HG03520 (cell line): ENCODE data around the gene FMNL2.
"Not testable (repeated sequence)": the region's sequence is repeated elsewhere in the genome, so short reads cannot be mapped to it uniquely, and the experiment has no call there.

Experiments used
- ATAC-seq: cut with Tn5 transposase; IDR thresholded peaks from one replicate; pipeline ENCODE4 v1.9.1; 2021; ENCODE audit warnings: mild to moderate bottlenecking, moderate library complexity; ENCODE audit not compliant: unreplicated experiment

The FMNL2 gene

DNA sequence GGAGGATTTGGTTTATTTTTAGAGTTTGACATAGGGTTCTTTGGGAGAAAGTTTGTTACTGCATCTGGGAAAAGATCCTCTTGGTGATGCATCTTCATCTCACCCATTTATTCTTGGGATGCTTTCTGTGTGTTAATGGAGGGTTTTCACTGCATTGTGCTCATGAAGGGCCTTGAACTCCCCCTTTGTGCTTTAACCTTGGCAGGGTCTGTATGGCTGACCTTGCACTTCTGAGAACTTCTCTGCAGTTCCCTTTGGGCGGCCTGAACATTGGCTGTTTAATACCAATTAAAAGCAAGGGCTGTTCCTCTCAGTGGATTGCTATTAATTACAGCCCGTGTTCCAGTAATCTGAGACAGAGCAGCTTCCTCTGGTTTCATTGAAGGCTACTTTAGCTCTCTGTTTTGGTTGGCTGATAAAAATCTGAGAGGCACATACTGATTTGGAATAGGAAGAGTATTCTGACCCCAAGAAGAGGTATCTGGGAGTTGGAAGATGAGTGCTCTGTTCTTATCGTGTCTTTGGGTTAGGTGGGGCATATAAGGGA, 37.5 kb downstream of the FMNL2 start:
- no peak for ATAC-seq

DNA sequence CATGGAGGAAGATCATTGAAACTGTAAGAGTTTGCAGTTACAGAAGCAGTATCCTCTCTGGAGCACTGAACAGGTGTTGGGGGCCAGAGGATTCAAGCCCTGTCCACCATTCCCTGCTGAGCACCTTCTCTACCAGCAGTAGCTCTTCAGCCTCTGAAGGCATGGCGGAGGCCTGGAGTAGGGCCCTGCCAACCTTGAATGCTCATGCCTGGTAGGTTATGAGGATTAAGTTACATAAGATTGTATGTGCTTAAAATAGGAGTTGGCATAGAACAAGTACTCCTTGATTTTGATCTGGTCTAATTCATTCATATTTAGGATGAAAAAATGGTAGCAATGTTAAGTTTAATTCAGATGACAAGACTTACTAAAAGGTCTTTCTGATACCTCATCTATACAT, 40.2 kb downstream of the FMNL2 start:
- no peak for ATAC-seq

DNA sequence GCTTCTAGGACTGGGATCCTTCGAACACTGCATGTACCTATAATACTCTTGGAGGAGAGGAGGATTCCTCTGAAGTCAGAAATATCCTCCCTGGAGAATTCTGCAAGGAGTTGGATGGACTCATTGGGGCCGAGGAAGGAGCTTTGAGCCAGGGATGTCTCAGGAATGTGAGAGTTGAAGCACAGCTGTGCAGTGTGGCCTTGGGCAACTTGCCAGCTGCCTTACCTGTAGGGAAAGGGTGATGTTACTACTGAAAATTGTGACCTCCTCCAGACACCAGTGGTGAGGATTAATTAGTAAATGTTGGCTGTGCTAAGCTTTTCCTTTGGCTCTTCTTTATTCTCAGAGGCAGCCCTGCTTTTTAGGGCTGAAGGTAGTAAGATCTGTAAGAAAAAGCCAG, 41.4 kb downstream of the FMNL2 start:
- ATAC-seq = no peak

DNA sequence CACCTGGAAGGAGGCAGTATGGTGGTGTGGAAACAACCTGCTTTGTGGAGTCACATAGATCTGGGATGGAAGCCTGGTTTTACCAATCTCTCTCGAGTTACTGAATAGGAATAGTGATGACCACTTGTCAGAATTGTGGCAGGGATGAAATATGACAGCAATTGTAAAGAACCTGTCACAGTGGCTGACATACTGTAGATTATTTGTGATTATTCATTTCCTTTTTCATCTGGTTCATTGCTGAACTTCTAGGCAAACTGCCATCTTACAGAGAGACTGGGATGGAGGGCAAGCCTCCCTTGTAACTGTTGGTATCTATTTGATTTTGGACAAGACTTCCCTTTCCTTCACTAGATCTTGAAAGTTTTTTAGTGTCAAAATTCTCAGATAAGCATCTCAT, 42.0 kb downstream of the FMNL2 start:
- no peak for ATAC-seq

DNA sequence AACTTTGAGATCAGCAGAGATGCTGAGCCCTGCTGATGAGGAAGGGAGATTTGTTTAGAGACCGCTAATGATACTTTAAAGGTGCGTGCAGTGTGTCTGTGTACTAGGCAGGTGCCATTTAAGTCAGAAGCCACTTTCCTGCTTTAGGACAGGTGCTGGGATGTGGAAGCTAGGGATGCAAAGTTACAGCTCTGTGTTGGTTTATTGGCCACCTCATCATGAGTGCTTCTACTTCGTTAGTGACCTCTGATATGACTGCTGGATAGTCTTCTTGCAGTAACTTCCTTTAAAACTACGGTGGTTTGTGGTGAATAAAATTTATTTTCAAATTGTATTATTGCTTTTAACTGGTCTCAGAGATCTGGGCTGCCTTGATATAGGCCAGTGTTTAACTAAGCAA, 44.1 kb downstream of the FMNL2 start:
- ATAC-seq = no peak

DNA sequence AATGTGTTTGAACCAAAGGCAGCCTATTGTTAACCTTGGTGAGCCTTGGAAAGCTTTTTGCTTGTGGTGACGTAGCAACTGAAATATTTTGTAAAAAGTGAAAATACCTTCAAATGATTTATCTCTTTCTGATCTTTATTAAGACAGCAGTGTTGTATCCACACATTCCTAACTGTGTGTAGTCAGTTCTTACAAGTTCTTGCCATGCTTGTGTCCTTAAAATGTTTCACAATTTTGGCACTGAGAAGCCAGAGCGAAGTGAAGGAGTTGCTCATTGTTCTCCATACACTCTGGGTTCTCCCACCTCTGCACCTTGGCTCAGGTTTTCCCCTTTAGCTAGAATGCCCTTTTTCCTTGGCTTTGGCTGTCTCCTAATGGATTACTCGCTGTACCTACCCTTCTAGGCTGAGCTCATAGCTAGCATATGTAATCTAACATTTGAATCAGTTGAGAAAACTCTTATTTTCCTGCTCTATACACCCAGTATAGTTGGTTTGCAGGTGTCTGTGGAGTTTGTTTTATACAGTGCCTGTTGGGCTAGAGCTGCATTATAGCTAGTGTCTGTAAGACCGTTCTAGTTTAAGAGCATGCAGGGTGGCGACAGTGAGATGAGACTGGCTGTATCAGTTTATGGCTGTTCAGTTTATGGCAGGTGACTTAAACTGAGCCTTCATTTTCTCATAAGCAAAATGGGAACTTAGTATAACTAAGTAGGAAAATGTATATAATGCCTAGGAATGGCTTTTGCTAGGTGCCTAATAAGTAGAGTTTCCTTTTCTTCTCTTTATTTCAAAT, 45.5 kb downstream of the FMNL2 start:
- no peak for ATAC-seq

DNA sequence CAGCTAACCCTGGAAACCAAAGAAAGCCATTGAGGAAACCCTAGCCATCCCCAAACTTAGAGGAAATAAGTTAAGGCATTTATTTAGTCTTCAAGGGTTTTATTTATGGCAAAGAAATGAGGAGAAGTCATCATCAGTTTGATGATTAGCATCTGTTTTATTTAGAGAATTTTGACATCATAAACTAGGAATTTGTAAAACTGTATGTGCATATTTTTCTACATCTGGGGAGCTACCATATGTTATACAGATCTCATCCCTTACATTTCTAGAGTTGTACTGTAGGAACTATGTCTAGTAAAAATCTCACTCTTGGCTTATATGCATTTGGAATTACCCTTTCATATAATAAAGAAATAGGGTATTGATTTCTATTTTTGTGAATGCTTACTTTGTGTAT, 48.7 kb downstream of the FMNL2 start:
- no peak for ATAC-seq

DNA sequence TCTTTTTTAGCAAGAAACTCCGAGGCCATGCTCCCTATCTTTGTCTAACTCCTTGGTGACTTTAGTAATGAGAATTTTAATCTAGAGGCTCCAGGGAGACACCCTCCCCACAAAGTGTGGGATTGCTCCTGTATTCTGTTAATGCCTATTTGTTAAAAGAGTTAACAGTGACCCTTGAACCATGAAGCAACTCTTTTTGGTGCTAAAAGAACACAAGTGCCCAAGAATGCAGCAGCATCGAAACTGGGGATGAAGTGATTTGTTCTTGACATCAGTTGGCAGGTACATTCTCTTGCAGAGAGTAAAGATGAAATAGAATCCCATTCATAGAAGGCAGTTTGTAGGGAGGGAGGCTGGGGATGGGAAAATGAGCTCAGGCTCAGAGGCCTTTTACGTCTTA, 50.0 kb downstream of the FMNL2 start:
- ATAC-seq = no peak

DNA sequence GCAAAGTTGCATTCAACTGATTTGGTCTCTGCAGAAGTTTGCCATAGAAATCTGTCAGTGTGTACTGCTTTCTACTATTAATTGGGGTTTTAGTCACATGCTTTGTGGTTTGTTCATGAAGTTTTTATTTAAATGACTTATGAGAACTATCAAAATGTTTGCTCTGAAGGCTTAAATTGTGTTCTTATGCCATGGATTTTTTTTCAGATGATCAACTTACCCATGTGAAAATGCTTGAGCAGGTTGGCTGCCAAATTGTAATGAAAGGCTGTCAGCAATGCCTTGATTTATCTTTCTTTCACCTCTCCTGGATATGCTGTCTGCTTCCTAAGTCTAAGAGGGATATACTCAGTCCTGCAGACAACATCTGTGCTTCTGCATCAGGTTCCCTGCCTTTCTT, 50.7 kb downstream of the FMNL2 start:
- ATAC-seq = no peak

DNA sequence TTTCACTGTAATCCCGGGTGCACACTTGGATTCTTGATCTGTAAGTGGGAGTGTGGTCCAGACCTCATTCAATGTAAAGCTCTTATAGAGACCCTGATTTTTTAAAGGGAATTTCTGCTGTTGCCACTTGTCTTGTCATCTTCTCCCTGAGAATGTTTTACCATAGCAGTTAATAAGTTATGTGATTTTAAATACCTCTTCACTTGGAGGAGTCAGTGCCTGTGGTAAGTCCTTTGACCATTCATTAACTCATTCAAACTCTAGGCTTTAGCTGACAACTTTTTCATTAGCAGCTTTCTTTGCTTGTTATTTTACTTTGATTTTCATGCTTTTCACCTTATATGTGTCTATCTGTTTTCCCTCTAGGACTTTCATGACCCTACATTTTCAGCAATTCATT, 51.3 kb downstream of the FMNL2 start:
- ATAC-seq = no peak

DNA sequence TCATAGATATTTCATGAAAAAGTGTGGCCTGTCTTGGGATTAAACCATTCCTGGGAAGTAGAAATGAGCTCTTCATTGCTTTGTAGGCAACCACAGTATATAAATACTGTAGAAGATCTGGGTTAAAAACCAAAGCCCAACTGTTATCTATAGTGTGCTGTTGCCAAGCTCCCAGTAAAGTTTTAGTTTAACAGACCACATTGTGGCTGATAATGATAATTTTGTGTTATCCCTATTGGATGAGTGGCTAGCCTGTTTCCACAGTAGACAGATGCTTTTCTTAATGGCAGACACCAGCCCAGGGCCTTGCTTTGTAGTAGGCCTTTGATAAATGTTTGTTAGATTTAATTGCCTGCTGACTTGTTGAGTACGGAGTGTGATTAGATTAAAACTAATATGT, 52.1 kb downstream of the FMNL2 start:
- no peak for ATAC-seq

DNA sequence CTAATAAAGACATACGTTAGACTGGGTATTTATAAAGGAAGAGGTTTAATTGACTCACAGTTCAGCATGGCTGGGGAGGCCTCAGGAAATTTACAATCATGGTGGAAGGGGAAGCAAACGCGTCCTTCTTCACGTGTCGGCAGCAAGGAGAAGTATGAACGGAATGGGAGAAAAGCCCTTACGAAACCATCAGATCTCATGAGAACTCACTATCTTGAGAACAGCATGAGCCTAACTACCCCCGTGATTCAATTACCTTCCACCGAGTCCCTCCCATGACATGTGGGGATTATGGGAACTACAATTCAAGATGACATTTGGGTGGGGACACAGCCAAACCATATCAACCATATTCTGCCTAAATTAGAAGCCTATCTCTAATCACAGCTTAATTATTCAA, 53.3 kb downstream of the FMNL2 start:
- ATAC-seq = not testable (repeated sequence)

DNA sequence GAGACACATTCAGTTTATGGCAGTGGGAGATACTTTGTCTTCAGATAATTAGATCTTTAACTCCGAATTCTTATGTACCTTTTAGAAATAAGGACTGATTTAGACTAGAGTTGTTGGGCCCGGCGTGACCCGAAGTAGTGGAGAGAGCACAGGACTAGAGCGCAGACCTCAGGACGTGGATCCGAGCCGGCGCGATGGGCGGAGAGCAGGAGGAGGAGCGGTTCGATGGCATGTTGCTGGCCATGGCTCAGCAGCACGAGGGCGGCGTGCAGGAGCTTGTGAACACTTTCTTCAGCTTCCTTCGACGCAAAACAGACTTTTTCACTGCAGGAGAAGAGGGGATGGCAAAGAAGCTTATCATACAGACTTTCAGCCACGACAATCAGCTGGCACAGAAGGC, 54.5 kb downstream of the FMNL2 start:
- ATAC-seq = no peak

DNA sequence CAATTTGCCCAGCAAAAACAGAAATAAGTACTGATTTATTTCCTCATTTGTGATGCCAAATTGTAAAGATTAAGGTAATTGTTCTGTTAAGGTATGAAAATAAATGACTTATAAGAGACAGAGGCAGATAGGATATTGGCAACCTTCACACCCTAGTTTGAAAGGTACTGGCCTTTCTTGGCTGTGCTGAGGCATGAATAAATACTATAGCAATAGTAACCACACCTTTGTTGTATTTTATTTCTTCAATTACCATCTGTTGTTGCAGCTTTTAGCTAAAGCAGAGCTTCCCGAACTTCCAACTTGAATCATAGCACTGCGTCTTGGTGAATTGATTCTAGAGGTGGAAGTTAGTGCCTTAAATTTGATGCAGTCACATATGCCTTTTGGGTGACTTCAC, 55.9 kb downstream of the FMNL2 start:
- ATAC-seq = no peak

DNA sequence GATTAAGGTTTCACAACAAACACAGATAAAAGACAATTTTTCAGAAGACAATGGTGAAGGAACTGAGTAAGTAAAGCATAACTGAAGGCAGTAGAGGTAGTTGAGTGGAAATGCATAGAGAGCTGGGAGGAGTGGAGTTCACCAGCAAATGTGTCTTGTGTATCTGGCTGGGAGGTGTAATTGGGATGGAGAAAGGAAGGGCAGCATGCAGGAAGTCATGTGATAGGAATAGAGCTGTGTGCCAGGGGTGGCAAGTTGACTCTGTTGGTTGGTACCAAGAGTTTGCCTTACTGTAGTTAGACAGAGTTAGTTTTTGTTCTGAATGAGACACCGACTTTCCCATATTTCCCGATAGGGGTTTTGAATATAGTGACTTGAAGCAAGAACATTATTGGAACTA, 56.3 kb downstream of the FMNL2 start:
- ATAC-seq = no peak

DNA sequence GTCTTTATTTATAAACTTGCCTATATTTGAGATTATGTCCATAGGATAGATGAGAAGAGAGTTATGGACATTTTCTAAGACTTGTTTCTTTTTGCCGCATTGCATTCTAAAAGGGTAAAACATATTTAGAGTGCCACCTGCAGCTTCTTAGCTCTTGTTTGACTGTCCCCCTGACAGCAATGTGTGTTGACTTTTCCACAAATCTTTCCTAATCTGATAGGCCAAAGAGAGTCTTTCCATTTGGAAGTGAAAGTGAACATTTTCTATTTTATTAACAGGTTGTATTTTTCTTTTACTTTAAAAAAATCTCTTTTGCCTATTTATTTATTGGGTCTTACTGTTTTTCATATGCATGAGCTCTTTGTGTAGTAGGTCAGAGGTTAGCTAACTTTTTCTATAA, 58.4 kb downstream of the FMNL2 start:
- ATAC-seq = no peak

DNA sequence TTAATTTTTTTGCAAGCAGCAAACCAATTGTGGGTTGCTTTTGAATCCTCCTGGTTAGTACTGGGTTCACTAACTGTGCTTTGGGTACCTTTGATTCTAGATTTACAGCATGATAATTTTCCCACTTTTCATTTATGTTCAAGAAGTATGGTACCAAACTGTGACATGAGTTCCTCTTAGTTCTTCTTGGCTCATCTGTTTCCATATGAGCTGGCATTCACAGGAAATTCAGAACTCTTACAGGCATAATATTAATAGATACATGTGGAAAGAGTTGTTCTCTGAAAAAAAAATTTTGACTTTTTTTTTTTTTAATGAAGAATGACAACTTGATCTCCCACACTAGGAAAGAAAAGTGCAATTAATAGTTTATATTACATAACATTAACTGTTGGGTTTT, 59.4 kb downstream of the FMNL2 start:
- ATAC-seq = no peak

DNA sequence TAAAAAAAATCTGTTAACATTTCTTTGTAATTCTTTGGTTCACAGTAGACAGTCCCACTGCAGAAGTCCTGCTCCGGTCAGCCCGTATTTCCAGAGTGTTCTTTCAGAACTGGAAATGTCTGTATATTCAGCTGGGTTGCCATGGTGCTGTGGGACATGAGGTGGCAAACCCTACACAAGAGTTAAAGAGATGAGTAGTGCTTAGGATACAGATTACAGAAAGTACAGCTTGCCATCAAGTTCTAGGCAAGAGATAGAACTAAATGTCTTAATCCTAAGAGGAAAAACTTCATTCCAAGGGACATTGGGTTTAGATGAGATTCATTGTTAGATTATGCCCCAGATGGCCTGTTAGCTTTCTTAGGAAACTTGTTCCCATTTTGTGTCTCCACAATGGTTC, 60.1 kb downstream of the FMNL2 start:
- ATAC-seq = no peak

DNA sequence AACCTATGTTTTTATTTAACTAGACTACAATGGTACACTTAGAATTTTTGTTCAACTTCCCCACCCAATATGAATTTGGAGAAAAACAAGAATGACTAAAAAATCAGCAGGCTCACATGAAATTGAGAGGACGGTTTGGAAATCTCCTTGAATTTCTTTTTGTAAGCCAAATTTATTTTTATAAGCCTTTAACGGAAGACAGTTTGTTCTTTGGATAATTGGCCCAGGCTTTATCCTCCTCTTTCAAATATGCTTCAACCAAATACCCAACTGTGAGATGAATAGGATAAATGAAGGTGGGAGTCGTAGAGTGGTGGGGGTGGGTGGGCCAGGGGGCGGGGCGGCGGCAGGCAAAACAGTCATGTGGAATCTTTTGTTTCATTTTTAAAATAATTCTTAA, 60.6 kb downstream of the FMNL2 start:
- ATAC-seq = no peak

DNA sequence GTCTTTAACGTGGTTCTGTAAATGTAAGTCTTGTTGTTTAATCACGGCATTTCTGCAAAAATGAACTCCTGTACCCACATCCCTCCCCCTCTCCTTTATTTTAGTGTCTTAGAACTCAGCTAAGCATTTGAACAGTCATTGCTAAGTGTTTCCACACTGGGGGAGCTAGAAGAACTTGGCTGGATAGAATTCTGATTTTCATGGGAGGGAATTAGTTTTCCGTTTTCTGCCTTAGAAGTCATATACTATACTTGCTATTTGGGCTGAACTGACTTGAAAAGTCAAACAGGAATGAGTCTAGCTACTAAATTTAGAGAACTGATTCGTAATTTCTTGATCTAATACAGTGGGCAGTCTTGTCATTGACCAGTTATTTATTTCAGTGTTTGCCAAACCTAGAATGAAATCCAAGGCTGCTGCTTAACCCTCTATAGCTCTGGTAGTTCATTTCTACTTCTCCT, 61.1 kb downstream of the FMNL2 start:
- no peak for ATAC-seq

DNA sequence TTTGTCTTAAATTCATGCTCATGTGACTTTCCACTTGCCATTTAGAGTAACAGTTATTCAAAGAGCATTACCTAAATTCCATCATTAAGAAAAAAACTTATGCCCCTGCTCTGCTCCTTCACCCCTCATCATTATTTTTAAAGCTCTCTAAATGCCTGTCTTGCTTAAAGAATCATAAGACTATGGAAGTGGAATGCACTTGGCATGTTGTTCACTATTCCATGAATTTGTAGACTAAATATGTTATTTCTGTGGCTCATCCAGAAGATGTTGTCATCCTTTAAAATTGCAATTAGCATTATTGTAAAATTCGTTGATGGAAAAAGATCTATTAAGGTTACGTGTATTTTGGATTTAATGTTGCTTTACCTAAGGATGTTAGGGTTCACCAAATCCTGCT, 61.8 kb downstream of the FMNL2 start:
- no peak for ATAC-seq

DNA sequence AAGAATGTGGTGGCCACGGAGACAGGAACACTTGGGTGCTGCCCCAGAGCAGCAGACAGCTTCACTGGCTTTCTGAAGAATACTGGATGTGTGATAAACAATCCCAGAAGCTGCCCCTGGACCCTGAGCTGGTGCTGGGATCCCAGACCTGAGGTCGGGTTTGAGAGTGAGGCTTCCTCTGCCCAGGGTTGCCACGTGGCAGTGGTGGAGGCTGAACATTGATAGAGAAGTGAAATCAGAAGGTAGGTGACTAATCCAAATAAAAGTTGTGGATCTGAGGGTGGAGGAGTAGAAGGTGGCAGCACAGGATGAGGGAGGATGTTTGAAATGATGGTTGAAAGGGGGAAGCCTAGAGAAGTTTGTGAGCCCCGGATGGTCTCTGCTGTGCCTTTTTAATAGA, 64.0 kb downstream of the FMNL2 start:
- no peak for ATAC-seq
